MG63 (cell line): ENCODE results near the gene FAM47C. TPM values are rescaled to one million over a fixed set of nuclear protein-coding genes. Genes with fewer than 3 reads are reported as not detected.
"Not testable (repeated sequence)": the region's sequence is repeated elsewhere in the genome, so short reads cannot be mapped to it uniquely, and the experiment has no call there.

Source experiments
- DNase-seq: peaks from one replicate; pipeline ENCODE4 v3.0.0-alpha.2; 2020
- H3K27me3 ChIP-seq: fragments of 250-450 bp; sonication (Bioruptor Pico); 2 replicates; pipeline ENCODE4 v1.5.1; 2020; ENCODE audit warnings: mild to moderate bottlenecking, moderate library complexity
- H3K36me3 ChIP-seq: fragments of 250-450 bp; sonication (Bioruptor Pico); 2 replicates; pipeline ENCODE4 v1.5.1; 2020; ENCODE audit warnings: mild to moderate bottlenecking, moderate library complexity
- H3K4me3 ChIP-seq: fragments of 250-450 bp; sonication (Bioruptor Pico); 2 replicates; pipeline ENCODE4 v1.5.1; 2020; ENCODE audit warnings: mild to moderate bottlenecking, moderate library complexity
- H3K9me3 ChIP-seq: fragments of 250-450 bp; sonication (Bioruptor Pico); 2 replicates; pipeline ENCODE4 v1.5.1; 2020; ENCODE audit warnings: mild to moderate bottlenecking, moderate library complexity
- total RNA-seq: library from RNA; depleted of rRNA; stranded (reverse); fragments of >200 nt; shearing (Covaris generic); gene quantifications from 2 replicates; pipeline ENCODE4 v1.2.3, GENCODE V29; 2014; ENCODE audit warnings: low replicate concordance; rRNA removed

FAM47C gene
- total RNA-seq = not detected in 2 replicates

DNA sequence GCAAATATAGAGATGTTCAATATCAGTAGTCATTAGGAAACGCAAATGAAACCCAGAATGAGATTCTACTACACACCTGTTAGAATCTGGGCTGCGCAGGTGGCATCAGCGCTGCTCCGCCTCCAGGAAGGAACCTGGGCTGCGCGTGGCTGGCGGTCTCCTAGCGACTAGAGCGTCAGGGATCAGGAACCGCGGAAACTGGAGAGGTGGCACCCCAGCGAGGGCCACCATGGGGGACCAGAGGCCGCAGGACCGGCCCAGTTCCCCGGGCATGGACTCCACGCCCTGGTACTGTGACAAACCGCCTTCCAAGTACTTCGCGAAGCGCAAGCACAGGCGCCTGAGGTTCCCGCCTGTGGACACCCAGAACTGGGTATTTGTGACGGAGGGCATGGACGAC lies at the start of gene FAM47C:
Gene FAM47C, plus strand, starts transcription at position 185 of the 400 bp plus-strand sequence. Its CDS starts 45 bp downstream, at position 230.
- H3K9me3 ChIP-seq, H3K36me3 ChIP-seq, DNase-seq, H3K4me3 ChIP-seq, H3K27me3 ChIP-seq: not testable (repeated sequence)

DNA sequence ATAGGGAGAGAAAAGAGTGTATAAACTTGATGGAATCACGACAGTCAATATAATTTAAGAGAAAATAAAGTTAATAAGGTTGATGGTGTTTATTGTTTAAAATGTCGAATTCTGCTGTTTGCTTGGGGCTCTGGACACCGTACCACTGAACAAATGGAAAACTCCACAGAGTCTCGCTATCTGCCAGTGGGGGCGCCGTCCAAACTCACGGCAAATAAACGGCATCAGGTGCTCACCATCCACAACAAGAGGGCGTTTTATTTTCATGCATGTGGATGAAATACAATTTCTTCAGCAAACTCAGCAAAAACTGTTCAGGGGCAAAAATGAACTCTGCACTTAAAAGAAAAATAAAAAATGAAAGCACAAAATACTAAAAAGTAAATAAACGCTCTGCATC lies 46.6 kb upstream of the FAM47C start:
- H3K9me3 ChIP-seq = no peaks in the 10 kb centered on the region
- no peaks in the 10 kb centered on the region for H3K27me3 ChIP-seq
- no peak overlapping the region for H3K4me3 ChIP-seq
- no peaks in the 10 kb centered on the region for H3K36me3 ChIP-seq
- no peak for DNase-seq

DNA sequence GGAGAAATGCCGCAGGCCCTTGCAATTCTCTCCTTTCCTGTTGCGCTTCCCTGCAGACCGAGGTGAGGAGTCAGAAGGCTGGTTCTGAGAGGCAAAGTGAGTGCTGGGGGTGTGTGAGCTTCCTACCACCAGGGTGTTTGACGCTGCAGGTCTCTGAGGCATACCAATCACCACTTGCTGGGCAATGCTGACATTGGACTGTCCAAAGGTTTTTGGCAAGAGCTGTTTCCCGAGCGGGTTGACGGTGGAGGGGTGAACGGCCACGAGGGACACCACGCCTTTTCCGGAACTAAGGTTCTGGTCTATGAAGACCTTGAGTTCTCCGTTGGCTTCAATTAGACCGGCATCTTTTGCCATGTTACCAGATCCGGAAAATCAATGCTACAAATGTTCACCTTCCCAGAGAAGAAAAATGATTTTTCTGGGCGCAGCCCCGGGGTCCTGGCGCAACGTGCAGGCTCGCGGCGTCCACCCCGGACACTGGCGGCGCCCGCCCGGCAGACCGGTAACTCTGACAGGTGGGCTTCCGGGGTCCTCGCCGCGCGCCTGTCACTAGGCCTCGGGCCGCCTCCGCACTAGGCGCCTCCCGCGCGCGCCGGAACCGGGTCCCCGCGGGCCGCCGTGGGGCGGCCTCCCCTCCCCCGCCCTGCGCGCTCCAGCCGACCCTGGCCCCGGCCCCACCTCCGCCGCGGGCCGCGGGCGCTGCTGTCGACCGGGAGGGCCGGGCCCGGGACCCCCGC lies 44.9 kb upstream of the FAM47C start:
- H3K36me3 ChIP-seq = no peaks in the 10 kb centered on the region
- H3K4me3 ChIP-seq = no peak overlapping the region
- no peaks in the 10 kb centered on the region for H3K27me3 ChIP-seq
- no peak for DNase-seq
- H3K9me3 ChIP-seq = no peaks in the 10 kb centered on the region

DNA sequence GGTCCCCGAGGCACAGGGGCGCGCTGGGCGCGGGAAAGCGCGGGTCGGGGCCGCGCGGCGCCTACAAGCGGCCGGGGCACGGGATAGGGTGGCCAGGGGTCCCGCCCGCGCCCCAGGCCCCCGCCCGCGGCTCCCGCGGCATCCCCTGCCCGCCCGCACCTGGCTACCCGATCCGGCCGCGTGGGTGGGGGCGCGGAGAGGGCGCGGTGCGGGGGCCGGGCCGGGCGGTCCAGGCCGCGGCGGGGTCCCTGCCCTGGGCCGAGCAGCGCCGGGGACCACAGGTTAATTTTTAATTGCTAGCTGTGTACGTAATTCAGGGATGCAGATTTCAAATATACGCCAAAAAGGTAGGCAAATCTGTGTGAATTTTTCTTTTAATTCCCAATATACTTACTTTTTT lies 44.3 kb upstream of the FAM47C start:
- Histone ChIP-seq H3K36me3 (no peaks in the 10 kb centered on the region), H3K9me3 (no peaks in the 10 kb centered on the region), H3K4me3 (no peak overlapping the region), H3K27me3 (no peaks in the 10 kb centered on the region)
- no peak for DNase-seq

DNA sequence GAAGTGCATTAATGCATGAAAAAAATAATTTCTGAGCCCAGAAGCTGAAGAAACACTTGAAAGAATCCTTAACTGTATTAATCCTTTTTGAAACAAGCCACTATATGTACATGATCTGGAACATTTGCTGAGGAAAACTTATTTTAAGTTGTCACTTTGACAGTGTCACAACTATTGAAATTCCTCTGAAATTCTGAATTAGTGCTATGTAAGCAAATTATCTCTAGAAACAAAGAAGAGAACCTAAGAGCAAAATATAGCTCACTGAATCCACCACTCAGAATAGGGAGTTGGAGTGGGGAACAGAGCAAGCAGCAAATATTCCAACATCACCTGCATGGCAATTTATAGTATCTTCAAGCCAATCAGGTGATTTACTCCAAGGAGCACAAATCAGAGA lies 34.6 kb upstream of the FAM47C start:
- H3K36me3 ChIP-seq = no peaks in the 10 kb centered on the region

DNA sequence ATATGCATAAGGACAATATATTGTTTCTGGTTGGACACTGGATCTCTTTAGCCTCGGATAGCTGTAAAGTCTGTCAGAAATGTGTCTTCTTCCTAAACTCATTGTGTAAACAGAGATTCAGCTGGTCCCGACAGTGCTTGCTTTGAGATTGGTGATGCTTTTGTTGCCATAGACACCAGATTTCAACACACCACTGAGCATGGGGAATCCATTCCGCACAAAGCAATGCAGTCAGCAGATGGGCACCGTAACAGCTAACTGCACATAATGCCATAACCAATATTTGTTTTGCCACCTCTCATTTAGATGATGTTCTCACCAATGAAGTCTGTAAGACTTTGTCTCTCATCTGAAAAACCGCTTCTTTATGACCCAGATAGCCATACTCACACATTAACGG lies 33.3 kb upstream of the FAM47C start:
- Histone ChIP-seq H3K9me3 (no peaks in the 10 kb centered on the region), H3K27me3 (no peaks in the 10 kb centered on the region), H3K36me3 (no peaks in the 10 kb centered on the region), H3K4me3 (no peak overlapping the region)
- no peak for DNase-seq

More for the DNA sequence above, 34.6 kb upstream of the FAM47C start:
- no peak overlapping the region for H3K4me3 ChIP-seq
- DNase-seq = no peak
- no peaks in the 10 kb centered on the region for H3K9me3 ChIP-seq
- H3K27me3 ChIP-seq = no peaks in the 10 kb centered on the region

DNA sequence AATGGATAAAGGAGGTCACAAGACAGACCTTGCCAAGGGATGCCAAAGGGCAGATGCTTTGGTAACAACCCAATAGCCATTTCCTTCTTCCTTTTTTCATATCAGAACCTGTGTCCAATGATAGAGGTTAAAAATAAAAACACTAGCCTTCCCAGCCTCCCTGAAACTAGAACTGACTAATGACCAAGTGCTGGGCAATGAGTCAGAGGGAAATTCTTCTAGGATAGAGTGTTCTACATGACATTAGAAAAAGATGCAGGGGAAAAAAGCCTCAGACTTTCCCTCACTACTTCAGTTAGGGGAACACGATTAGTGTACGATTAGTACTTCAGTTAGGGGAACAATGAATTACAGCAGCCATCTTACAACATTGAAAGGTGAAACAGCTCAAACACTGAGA lies 29.3 kb upstream of the FAM47C start:
- Histone ChIP-seq H3K36me3 (no peaks in the 10 kb centered on the region), H3K9me3 (no peaks in the 10 kb centered on the region), H3K4me3 (no peak overlapping the region), H3K27me3 (no peaks in the 10 kb centered on the region)
- DNase-seq = no peak

DNA sequence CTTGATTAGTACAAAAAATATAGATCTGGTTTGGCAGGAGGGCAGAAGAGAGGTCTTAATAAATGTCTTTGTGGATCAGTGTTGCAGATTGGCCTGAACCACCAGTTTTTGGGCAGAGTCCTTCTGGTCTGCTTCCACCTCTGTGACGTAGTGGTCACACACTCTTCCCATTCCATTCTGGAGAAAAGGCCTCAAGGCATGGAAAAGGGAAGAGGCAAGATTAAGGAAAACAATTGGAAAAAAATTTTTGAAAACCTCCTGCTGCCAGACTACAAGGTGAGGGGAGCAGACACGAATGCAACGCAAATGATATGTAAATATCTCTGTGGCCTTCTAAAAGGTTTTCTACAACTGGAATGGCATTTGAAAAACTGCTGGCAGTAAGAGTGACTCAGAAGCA lies 24.3 kb upstream of the FAM47C start:
- H3K4me3 ChIP-seq = no peak overlapping the region

DNA sequence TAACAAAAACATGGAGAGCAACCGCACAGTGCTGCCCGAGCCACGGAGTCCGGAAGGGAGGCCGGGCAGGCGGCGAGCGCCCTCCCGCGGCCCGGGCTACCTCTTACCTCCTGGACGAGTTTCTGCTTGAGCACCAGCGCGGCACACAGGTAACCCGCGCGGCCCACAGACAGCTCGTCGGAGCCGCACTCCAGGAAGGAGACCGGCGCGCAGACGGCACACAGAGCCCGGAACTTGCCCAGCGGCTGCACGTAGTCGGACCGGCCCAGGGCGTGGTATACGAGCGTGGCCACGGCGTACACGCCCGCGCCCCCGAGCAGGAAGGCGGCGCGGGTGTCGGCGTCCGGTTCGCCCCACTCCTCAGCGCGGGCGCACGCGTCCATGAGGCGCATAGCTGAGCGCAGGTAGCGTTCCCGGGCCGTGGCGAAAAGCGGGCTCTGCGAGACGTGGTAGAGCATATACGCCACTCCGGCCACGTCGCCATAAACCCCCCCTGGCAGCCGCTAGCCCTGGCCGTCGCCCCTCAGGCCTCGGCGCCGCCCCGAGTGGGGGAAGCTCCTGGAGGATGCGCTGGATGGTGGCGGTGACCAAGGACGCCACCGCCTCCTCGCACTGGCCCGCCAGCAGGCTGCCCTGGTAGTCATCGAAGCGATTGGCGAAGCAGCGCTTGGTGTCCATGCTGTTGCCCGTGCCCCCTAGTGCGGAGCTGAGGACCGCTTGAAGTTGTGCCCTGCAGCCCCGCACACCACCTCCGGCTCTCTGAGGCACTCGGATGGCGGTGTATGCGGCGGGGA lies 22.6 kb upstream of the FAM47C start:
- H3K27me3 ChIP-seq, H3K9me3 ChIP-seq, H3K36me3 ChIP-seq: not testable (repeated sequence)
- H3K4me3 ChIP-seq = peak overlapping the region; percentile 28
- DNase-seq = peak; percentile 8

More for the DNA sequence above, 24.3 kb upstream of the FAM47C start:
- Histone ChIP-seq H3K36me3 (no peaks in the 10 kb centered on the region), H3K9me3 (no peaks in the 10 kb centered on the region), H3K27me3 (no peaks in the 10 kb centered on the region)
- no peak for DNase-seq

DNA sequence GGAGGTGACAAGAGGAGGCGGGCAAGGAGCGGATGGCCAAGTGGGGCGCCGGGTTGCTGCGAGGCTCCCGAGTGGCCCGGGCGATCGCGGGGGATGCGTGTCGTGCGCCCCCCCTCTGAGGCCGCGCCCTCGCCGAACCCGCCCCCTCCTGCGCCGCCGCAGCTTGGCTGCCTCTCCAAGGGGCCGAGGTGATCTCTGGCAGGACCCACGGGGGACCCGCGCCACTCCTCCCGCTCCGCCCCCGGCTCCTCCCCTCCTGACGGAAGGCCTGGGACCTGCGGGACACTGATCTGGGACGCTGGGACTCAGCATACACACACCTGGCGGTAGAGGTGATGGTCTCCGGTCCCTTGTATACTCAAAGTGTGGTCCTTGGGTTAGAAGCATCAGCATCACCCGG lies 21.9 kb upstream of the FAM47C start:
- H3K9me3 ChIP-seq = no peaks in the 10 kb centered on the region
- H3K36me3 ChIP-seq = no peaks in the 10 kb centered on the region
- no peak for DNase-seq
- H3K27me3 ChIP-seq = no peaks in the 10 kb centered on the region
- no peak overlapping the region for H3K4me3 ChIP-seq

DNA sequence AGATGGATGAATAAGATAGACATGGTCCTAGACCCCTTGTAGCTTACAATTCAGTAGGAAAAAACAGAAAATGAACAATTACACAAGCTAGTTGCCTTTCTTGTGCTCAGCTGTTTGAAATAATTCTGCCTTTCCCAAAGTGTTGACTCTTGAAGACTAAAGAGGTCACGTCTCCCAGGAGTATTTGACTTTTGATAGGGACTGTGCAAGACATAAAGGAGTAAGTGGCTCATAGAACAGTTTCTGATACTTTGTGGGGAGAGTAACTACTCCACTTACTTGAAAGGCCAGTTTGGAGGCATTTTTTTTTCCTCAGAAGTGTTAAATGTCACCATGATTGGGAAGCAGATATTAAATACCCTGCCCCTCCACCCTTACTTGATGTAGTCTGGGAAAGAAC lies 21.0 kb upstream of the FAM47C start:
- not testable (repeated sequence) for H3K4me3 ChIP-seq

DNA sequence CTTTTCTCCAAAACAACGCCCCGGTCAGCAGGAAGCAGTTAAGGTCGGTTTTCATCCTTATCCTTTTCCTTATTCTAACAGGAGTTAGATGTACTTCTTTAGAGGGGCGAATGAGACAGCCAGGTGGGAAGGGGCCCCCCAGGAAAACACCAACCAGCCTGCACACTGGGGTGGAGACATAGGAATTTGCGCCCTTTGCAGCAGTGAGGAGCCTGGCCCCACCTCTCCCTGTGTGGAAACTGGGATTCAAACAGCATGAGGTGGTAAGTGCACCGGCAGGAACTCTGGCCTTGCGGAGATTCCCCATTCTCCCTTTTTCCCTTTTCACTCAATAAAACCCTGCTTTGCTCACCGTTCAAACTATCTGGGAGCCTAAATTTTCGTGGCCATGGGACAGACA lies 8.0 kb upstream of the FAM47C start:
- no peak for DNase-seq
- Histone ChIP-seq H3K36me3 (no peaks in the 10 kb centered on the region), H3K9me3 (no peaks in the 10 kb centered on the region), H3K4me3 (no peak overlapping the region), H3K27me3 (no peaks in the 10 kb centered on the region)

More for the DNA sequence above, 21.0 kb upstream of the FAM47C start:
- not testable (repeated sequence) for H3K27me3 ChIP-seq, H3K9me3 ChIP-seq, H3K36me3 ChIP-seq, DNase-seq

DNA sequence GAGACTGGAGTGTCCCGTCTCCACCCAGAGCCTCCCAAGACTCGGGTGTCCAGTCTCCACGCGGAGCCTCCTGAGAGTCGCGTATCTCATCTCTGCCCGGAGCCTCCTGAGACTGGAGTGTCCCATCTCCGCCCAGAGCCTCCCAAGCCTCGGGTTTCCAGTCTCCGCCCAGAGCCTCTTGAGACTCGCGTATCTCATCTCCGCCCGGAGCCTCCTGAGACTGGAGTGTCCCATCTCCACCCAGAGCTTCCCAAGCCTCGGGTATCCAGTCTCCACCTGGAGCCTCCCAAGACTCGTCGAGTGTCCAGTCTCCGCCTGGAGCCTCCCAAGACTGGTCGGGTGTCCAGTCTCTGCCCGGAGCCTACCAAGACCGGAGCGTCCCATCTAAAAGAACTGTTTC lies 2.3 kb downstream of the FAM47C start:
- DNase-seq = no peak
- no peaks in the 10 kb centered on the region for H3K9me3 ChIP-seq
- no peaks in the 10 kb centered on the region for H3K36me3 ChIP-seq
- no peaks in the 10 kb centered on the region for H3K27me3 ChIP-seq
- H3K4me3 ChIP-seq = no peak overlapping the region

DNA sequence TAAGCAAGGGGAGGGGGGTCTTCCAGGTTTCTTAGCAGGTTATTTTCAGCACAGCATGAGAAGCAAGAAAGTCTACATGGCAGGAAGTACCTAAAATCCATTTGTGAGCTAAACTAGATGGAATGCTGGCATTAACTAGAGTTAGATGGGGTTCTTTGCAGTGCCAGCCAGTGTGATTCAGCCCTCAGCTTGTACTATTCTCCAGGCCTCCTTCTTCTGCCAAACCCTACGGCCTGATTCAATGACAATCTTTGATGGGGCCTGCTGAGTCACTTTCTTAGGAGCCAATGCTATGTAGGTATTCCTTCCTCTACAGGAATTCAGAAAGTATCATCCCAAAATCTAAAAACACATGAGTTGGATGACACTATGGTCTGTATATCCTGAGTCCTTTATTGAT lies 26.1 kb downstream of the FAM47C start:
- not testable (repeated sequence) for H3K4me3 ChIP-seq, H3K9me3 ChIP-seq, H3K36me3 ChIP-seq, H3K27me3 ChIP-seq
- DNase-seq = peak; percentile 69

DNA sequence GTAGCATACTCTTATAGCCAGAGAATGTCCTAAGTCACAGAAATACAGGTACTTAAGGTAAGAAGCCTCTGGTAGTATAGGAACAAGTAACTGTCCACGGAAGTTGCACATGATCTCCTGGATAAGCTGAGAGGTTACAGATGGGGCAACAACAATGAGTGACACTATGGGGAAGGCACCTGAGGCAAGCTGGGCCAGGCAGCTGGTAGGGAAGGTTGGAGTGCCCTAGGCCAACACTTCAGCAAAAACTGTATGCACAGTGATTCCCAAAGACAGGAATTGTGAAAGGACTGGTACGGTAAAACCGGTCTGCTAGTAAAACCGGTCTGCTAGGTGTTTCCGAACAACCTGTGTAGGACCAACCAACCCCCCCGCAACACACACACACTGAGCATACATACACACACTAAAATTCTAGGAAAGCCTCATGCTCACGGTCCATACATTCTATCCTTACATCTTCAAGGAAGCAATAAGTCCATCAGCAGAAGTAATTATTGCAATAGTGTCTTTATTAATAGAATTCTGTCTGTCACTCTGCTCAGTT lies 28.6 kb downstream of the FAM47C start:
- not testable (repeated sequence) for H3K9me3 ChIP-seq, H3K4me3 ChIP-seq, H3K36me3 ChIP-seq, H3K27me3 ChIP-seq, DNase-seq

DNA sequence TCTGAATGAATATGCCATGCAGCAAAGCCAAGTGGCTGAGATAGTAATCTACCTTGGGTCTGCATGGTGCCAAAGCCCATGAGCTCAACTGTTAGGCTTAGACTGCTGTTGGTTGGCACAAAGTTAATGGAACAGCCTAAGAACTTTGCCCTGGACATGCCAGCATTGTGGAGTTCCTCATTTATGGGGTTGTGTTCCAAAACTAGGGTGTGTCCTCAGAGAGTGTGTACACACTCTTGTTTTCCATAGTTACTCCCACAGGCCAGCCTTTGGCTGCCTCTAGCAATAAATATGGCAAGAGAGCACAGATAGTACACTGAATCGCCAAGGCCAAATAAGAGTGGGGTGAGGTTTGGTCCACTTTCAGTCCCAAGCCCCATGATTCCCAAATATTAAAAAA lies 30.6 kb downstream of the FAM47C start:
- not testable (repeated sequence) for H3K36me3 ChIP-seq, H3K9me3 ChIP-seq, DNase-seq, H3K4me3 ChIP-seq, H3K27me3 ChIP-seq

DNA sequence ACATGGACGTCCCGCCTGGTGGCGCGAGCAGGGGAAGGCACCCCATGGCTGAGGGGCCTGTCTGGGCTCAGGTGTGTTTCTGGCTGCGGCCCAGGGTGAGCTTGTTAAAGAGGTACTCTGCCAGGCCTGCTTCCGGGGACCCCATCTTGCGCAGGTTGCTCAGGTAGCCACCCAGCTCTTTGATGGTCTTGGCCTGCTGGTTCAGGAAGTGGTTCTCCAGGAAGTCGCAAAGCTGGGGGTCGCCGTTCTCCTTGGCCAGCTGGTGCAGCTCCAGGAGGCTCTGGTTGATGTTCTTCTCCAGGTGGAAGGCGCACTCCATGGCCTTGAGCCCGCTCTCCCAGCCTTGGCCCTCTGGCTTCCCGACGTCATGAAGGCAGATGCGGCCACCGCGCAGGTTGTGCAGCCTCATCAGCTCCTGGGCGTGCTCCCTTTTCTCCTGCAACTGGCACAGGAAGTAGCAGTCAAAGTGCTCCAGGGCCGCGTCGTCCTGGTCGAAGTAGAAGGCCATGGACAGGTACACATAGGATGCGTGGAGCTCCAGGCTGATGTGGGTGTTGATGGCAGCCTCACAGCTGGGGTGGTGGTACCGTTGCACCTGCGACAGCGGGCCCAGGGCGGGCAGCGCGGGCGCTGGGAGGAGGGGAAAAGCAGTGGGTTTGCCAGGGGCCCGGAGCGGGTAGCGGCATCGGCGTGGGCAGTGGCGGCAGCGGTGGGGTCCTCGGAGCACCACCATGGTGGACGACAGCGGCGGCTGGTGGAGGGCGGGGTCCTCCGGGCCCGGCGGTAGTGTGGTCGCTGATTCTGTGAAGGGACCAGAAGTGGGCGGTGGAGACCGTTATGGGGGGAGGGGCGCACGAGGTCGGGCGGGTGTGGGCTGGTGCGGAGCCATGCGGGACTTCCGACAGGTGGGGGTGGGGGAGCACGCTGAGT lies 35.1 kb downstream of the FAM47C start:
- not testable (repeated sequence) for DNase-seq, H3K27me3 ChIP-seq, H3K36me3 ChIP-seq, H3K4me3 ChIP-seq, H3K9me3 ChIP-seq
